ENCODE measurements around the gene IER2.

The IER2 gene

GRCh38 chr19:13139633-13140311 lies 10.4 kb upstream of the IER2 start:
- no peak for DNase-seq (ENCODE audit: low spot score)

- DNase-seq (ENCODE audit: low spot score) = no peak
These were observed 3.2 kb upstream of the IER2 start for GRCh38 chr19:13146763-13147563.

- peak; percentile 47 for DNase-seq (ENCODE audit: low spot score)
These were observed 1.0 kb upstream of the IER2 start for GRCh38 chr19:13149173-13149627.

GRCh38 chr19:13149628-13150186 lies 504 bp upstream of the IER2 start:
- peak; percentile 42 for DNase-seq (ENCODE audit: low spot score)

- DNase-seq (ENCODE audit: low spot score) = peak; percentile 41
These were observed 857 bp downstream of the IER2 start for GRCh38 chr19:13150931-13151604.

- peak; percentile 98 for DNase-seq (ENCODE audit: low spot score)
These were observed 1.6 kb downstream of the IER2 start for GRCh38 chr19:13151605-13152355.

- DNase-seq (ENCODE audit: low spot score) = no peak
These were observed 2.3 kb downstream of the IER2 start for GRCh38 chr19:13152356-13152973.

GRCh38 chr19:13152974-13153568 lies 2.9 kb downstream of the IER2 start:
- DNase-seq (ENCODE audit: low spot score) = peak; percentile 95

- DNase-seq (ENCODE audit: low spot score) = peak; percentile 53
These were observed 3.5 kb downstream of the IER2 start for GRCh38 chr19:13153569-13154240.

GRCh38 chr19:13154241-13154778 lies 4.1 kb downstream of the IER2 start:
- peak; percentile 68 for DNase-seq (ENCODE audit: low spot score)

- DNase-seq (ENCODE audit: low spot score) = peak; percentile 66
These were observed 4.8 kb downstream of the IER2 start for GRCh38 chr19:13154911-13155471.

GRCh38 chr19:13155472-13156359 lies 5.5 kb downstream of the IER2 start:
- peak; percentile 92 for DNase-seq (ENCODE audit: low spot score)

- no peak for DNase-seq (ENCODE audit: low spot score)
These were observed 9.5 kb downstream of the IER2 start for GRCh38 chr19:13159713-13160112.

GRCh38 chr19:13160557-13160956 lies 10.3 kb downstream of the IER2 start:
- DNase-seq (ENCODE audit: low spot score) = no peak

GRCh38 chr19:13162724-13163608 lies 12.8 kb downstream of the IER2 start:
- DNase-seq (ENCODE audit: low spot score) = peak; percentile 84

GRCh38 chr19:13163609-13164342 lies 13.6 kb downstream of the IER2 start:
- DNase-seq (ENCODE audit: low spot score) = peak; percentile 46

Data from HuH-7.5 (cell line).